SK-N-SH (cell line): Measurements from ENCODE around the gene SEPTIN10.

Experiments
- CTCF ChIP-seq: fragments of 200-600 bp; sonication (generic); IDR thresholded peaks from 2 replicates; pipeline ENCODE4 v1.6.1; 2017; ENCODE audit warnings: antibody characterized with exemption, mild to moderate bottlenecking, moderate library complexity
- FOXM1 ChIP-seq: IDR thresholded peaks from 2 replicates; pipeline ENCODE4 v1.4.0; 2012; ENCODE audit warnings: low read depth, mild to moderate bottlenecking
- GATA2 ChIP-seq: sonication (generic); formaldehyde crosslinking; IDR thresholded peaks from 2 replicates; pipeline ENCODE4 v1.5.0; 2020; ENCODE audit warnings: mild to moderate bottlenecking, missing genetic modification reagents
- JUND ChIP-seq: IDR thresholded peaks from 2 replicates; pipeline ENCODE4 v1.4.0; 2012
- PBX3 ChIP-seq: IDR thresholded peaks from 2 replicates; pipeline ENCODE4; 2012
- POLR2AphosphoS5 ChIP-seq: IDR thresholded peaks from 2 replicates; pipeline ENCODE4 v1.6.1; 2012; ENCODE audit warnings: low read depth, low read length
- RCOR1 ChIP-seq: fragments of 150-350 bp; IDR thresholded peaks from 2 replicates; pipeline ENCODE4 v1.6.1; 2017; ENCODE audit warnings: antibody characterized with exemption, low read length
- RFX5 ChIP-seq: IDR thresholded peaks from 2 replicates; pipeline ENCODE4 v1.6.1; 2012; ENCODE audit warnings: mild to moderate bottlenecking, improper control_type of control experiment, low read length
- SIN3A ChIP-seq: IDR thresholded peaks from 2 replicates; pipeline ENCODE4 v1.6.1; 2012; ENCODE audit warnings: low read depth, mild to moderate bottlenecking, low read length, moderate library complexity, borderline replicate concordance
- TAF1 ChIP-seq: IDR thresholded peaks from 2 replicates; pipeline ENCODE4 v1.6.1; 2012; ENCODE audit warnings: low read depth, mild to moderate bottlenecking, low read length, moderate library complexity, borderline replicate concordance
- YY1 ChIP-seq: IDR thresholded peaks from 2 replicates; pipeline ENCODE4 v1.4.0; 2012; ENCODE audit warnings: low read depth, mild to moderate bottlenecking
- TF ChIP-seq, protein P1 (sequence below): IDR thresholded peaks from 2 replicates; pipeline ENCODE4 v1.6.1; 2012; ENCODE audit warnings: mild to moderate bottlenecking, low read depth, low read length, moderate library complexity
- TF ChIP-seq, protein P2 (sequence below): IDR thresholded peaks from 2 replicates; pipeline ENCODE4 v1.4.0; 2012; ENCODE audit warnings: low read depth

DNA sequence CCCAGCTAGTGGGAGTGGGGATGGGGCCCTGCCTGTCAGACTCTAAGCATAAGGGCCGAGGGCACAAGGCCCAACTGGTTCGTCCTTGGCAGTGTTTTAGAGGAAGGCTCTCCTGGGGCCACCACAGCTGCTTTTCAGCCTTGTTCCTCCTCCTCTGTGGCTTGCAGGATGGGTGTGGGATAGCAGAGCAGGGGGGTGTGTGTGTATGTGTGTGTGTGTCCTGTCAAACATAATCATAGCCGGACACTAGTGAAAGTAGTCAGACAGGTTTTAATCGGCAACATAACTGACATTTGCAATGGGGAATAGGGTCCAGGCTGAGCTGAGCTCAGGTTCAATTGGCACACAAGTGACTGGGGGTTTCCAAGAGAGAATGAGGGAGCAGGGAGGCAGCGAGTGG is 114.2 kb downstream of the SEPTIN10 start:
- TF ChIP-seq, protein P1, sequence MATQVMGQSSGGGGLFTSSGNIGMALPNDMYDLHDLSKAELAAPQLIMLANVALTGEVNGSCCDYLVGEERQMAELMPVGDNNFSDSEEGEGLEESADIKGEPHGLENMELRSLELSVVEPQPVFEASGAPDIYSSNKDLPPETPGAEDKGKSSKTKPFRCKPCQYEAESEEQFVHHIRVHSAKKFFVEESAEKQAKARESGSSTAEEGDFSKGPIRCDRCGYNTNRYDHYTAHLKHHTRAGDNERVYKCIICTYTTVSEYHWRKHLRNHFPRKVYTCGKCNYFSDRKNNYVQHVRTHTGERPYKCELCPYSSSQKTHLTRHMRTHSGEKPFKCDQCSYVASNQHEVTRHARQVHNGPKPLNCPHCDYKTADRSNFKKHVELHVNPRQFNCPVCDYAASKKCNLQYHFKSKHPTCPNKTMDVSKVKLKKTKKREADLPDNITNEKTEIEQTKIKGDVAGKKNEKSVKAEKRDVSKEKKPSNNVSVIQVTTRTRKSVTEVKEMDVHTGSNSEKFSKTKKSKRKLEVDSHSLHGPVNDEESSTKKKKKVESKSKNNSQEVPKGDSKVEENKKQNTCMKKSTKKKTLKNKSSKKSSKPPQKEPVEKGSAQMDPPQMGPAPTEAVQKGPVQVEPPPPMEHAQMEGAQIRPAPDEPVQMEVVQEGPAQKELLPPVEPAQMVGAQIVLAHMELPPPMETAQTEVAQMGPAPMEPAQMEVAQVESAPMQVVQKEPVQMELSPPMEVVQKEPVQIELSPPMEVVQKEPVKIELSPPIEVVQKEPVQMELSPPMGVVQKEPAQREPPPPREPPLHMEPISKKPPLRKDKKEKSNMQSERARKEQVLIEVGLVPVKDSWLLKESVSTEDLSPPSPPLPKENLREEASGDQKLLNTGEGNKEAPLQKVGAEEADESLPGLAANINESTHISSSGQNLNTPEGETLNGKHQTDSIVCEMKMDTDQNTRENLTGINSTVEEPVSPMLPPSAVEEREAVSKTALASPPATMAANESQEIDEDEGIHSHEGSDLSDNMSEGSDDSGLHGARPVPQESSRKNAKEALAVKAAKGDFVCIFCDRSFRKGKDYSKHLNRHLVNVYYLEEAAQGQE: no peak
- TF ChIP-seq FOXM1 (no peak), SIN3A (no peak), YY1 (no peak), CTCF (no peak), RCOR1 (no peak), RFX5 (no peak), GATA2 (CRISPR knock-in tag) (no peak), PBX3 (no peak; the same call in 1 of the 2 replicates), JUND (no peak), TAF1 (no peak), POLR2AphosphoS5 (no peak)
- TF ChIP-seq, protein P2, sequence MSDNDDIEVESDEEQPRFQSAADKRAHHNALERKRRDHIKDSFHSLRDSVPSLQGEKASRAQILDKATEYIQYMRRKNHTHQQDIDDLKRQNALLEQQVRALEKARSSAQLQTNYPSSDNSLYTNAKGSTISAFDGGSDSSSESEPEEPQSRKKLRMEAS: no peak
